GM12878 (cell line): Measurements from ENCODE around the gene CRELD2. TPM values are rescaled to one million over a fixed set of nuclear protein-coding genes. Genes with fewer than 3 reads are reported as not detected.

ENCODE experiments used
- ATAC-seq: fragments of 200-7000 bp; cut with Tn5 transposase; 3 replicates; pipeline ENCODE4 v1.9.1; 2020; ENCODE audit warnings: mild to moderate bottlenecking, moderate library complexity
- BruUV-seq: library from RNA; stranded (reverse); fragments of 400-500 nt; replicated peaks from 2 replicates; lab custom pipeline; 2021; lab: Mats Ljungman, UMichigan
- CTCF ChIA-PET: fragments of 300-600 bp; sonication (Branson Sonifier 250); formaldehyde crosslinking; extraction: SDS; loops from one replicate; lab custom pipeline; 2021; ENCODE audit warnings: inconsistent platforms; lab: Yijun Ruan, JAX
- POLR2A ChIA-PET: fragments of 350-600 bp; formaldehyde crosslinking; extraction: SDS; loops from one replicate; lab custom pipeline; 2021; ENCODE audit warnings: inconsistent platforms; lab: Charles Lee
- RAD21 ChIA-PET: fragments of 300-600 bp; sonication (Branson Sonifier 250); formaldehyde crosslinking; loops from one replicate; lab custom pipeline; 2023; ENCODE audit warnings: antibody characterized with exemption; ENCODE audit not compliant: unreplicated experiment; lab: Charles Lee
- SMC1A ChIA-PET: fragments of 300-600 bp; sonication (Branson Sonifier 250); formaldehyde crosslinking; loops from one replicate; lab custom pipeline; 2023; ENCODE audit not compliant: unreplicated experiment, uncharacterized antibody; lab: Charles Lee
- DNase-seq: peaks from one replicate; pipeline ENCODE4 v3.0.0-alpha.2; 2011; ENCODE audit warnings: low read depth, low spot score
- FAIRE-seq: peaks from 3 replicates; lab custom pipeline; 2011; peaks lifted over from hg19 to GRCh38; lab: Jason Lieb, UNC
- H2AFZ ChIP-seq: 2 replicates; pipeline ENCODE4 v1.6.0; 2011; ENCODE audit warnings: low read depth, low read length, control low read depth; ENCODE audit not compliant: control insufficient read depth
- H3K27ac ChIP-seq: 2 replicates; pipeline ENCODE4 v1.5.1; 2011; ENCODE audit warnings: control low read depth; ENCODE audit not compliant: control insufficient read depth, insufficient read depth
- H3K27me3 ChIP-seq, 2 experiments: replicated peaks in 1 of 2; 2 replicates each; pipeline versions ENCODE4 v1.6.0 to v1.6.1; 2011; ENCODE audit warnings: low read length in 1 of 2; ENCODE audit not compliant: control insufficient read depth in 2 of 2, insufficient read depth in 2 of 2
- H3K36me3 ChIP-seq, 2 experiments: 2 replicates each; pipeline ENCODE4 v1.5.1; 2011; ENCODE audit warnings: low read length in 1 of 2; ENCODE audit not compliant: control insufficient read depth in 2 of 2, insufficient read depth in 2 of 2
- H3K4me1 ChIP-seq: 2 replicates; pipeline ENCODE4 v1.6.1; 2011; ENCODE audit warnings: mild to moderate bottlenecking, low read length, moderate library complexity, mixed read lengths; ENCODE audit not compliant: control insufficient read depth, insufficient read depth
- H3K4me2 ChIP-seq: 2 replicates; pipeline ENCODE4 v1.6.0; 2011; ENCODE audit warnings: control low read depth; ENCODE audit not compliant: control insufficient read depth, insufficient read depth
- H3K4me3 ChIP-seq: fragments of 200-600 bp; sonication (generic); 2 replicates; pipeline ENCODE4 v1.5.1; 2016
- H3K79me2 ChIP-seq: 2 replicates; pipeline ENCODE4 v1.6.0; 2011; ENCODE audit warnings: low read length; ENCODE audit not compliant: control insufficient read depth, insufficient read depth
- H3K9ac ChIP-seq: 2 replicates; pipeline ENCODE4 v1.8.0; 2011; ENCODE audit warnings: low read length, control low read depth, mixed read lengths; ENCODE audit not compliant: control insufficient read depth, insufficient read depth
- H3K9me3 ChIP-seq: replicated peaks from 3 replicates; pipeline ENCODE4 v1.5.1; 2011; ENCODE audit warnings: mild to moderate bottlenecking, low read length; ENCODE audit not compliant: control insufficient read depth, insufficient read depth
- H4K20me1 ChIP-seq: 2 replicates; pipeline ENCODE4 v1.6.0; 2011; ENCODE audit not compliant: control insufficient read depth, insufficient read depth
- HDGF ChIP-seq: fragments of 450-650 bp; IDR thresholded peaks from 2 replicates; pipeline ENCODE4 v1.6.1; 2016; ENCODE audit warnings: antibody characterized with exemption
- MLLT1 ChIP-seq: fragments of 450-650 bp; IDR thresholded peaks from 2 replicates; pipeline ENCODE4 v1.6.1; 2016; ENCODE audit warnings: mild to moderate bottlenecking
- RAD51 ChIP-seq: fragments of 450-650 bp; IDR thresholded peaks from 2 replicates; pipeline ENCODE4 v1.6.1; 2016; ENCODE audit warnings: moderate library complexity, mild to moderate bottlenecking, inconsistent platforms
- RBBP5 ChIP-seq: fragments of 200-600 bp; sonication (generic); conservative IDR thresholded peaks from 2 replicates; pipeline ENCODE4 v1.6.1; 2016
- SMC3 ChIP-seq: IDR thresholded peaks from 2 replicates; pipeline ENCODE4 v1.6.1; 2011; ENCODE audit warnings: low read length, improper control_type of control experiment, borderline replicate concordance
- TAF1 ChIP-seq: IDR thresholded peaks from 2 replicates; pipeline ENCODE4 v1.6.1; 2011; ENCODE audit warnings: mild to moderate bottlenecking, low read depth, low read length, borderline replicate concordance
- TCF12 ChIP-seq: IDR thresholded peaks from 2 replicates; pipeline ENCODE4 v1.6.1; 2011; ENCODE audit warnings: low read depth, mild to moderate bottlenecking, low read length
- ZNF24 ChIP-seq: fragments of 450-650 bp; IDR thresholded peaks from 2 replicates; pipeline ENCODE4 v1.6.1; 2017; ENCODE audit warnings: antibody characterized with exemption, mild to moderate bottlenecking
- WGBS: methylation state at CpG from one replicate; pipeline ENCODE4 v1.1.6; 2016; ENCODE audit warnings: low lambda C conversion rate; ENCODE audit not compliant: insufficient replicate concordance, insufficient coverage; ENCODE audit errors: missing lambda C conversion rate; 5-methylcytosine and 5-hydroxymethylcytosine counted together
- in situ Hi-C: fragments of 300-500 bp; cut with MboI; formaldehyde crosslinking; loops from 9 replicates; pipeline ENCODE4 v1.14.3; 2018; ENCODE audit warnings: mixed read lengths
- intact Hi-C: fragments of 100-400 bp; cut with micrococcal nuclease; formaldehyde crosslinking; loops from one replicate; pipeline ENCODE4 v1.14.2; 2022; ENCODE audit not compliant: unreplicated experiment
- polyA plus RNA-seq, 11 experiments: library from polyadenylated mRNA; depleted of rRNA in 4 of 11; unstranded in 6 of 11; stranded (reverse) in 5 of 11; fragments of >200 nt; fragmentation: Nextera tagmentation in 4 of 11; fragmentation: Illumina TruSeq in 1 of 11; extraction: Ambion mirVana in 4 of 11; extraction: Trizol in 1 of 11; gene quantifications; 1 replicate in 1 of 11; 2 replicates in 10 of 11; pipeline versions ENCODE4 v1.2.1 to v1.2.3, GENCODE V29; 2011 to 2016; ENCODE audit warnings: inconsistent platforms in 2 of 11, missing spikeins in 2 of 11, low read depth in 1 of 11
- total RNA-seq, 4 experiments: library from RNA; depleted of rRNA in 3 of 4; stranded (reverse); fragments of >200 nt in 3 of 4; fragmentation: Illumina TruSeq in 1 of 4; extraction: Trizol in 1 of 4; gene quantifications; 2 replicates each; pipeline versions ENCODE4 v1.2.1 to v1.2.3, GENCODE V29; 2013 to 2021

CRELD2 gene
- total and polyA plus RNA-seq, 10 of the 15 experiments (the other 5 are each of a cell fraction or from before 2014, with no cell fraction given) = 9.4 to 111 (median 25.9) TPM

DNA sequence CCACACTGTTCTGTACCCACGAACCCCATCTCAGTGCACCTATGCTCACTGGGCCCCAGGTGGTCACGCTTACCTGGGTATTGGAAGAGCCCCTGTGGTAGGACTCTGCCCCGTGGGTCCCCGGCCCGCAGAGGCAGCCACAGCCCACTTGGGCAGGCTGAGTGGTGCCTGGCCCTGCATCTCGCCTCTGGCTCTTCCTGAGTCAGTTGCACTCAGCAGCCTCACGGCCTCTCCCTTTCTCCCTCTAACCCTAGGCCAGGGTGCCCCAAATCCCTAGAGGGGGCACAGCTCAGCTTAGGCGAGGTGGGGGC is 9.7 kb downstream of the CRELD2 start:
- Histone ChIP-seq H3K36me3 (peaks cover 0 to 2% of the 10 kb centered on the region in 2 experiments; a peak in 3 of 4 replicates), H3K9ac (no peak overlapping the region), H3K4me3 (no peak overlapping the region), H3K27ac (no peak overlapping the region), H4K20me1 (no peaks in the 10 kb centered on the region), H3K27me3 (no peaks in the 10 kb centered on the region), H3K79me2 (no peaks in the 10 kb centered on the region; the same call in 1 of the 2 replicates), H2AFZ (no peak overlapping the region), H3K4me1 (peaks cover 59% of the 10 kb centered on the region), H3K9me3 (no peaks in the 10 kb centered on the region), H3K4me2 (no peak overlapping the region)
- DNase-seq (no peak), FAIRE-seq (no peak), ATAC-seq (no peak)
- ChIA-PET CTCF (interaction anchor here (1.6 to 2.2 kb wide), 2 partner anchors 102 to 161 kb away, joined by 5 to 8 read pairs; no protein-coding TSS in a partner anchor), SMC1A (no interaction called here), POLR2A (interaction anchor here (1.0 kb wide), 1 partner anchor 52 kb away, joined by 3 read pairs; no protein-coding TSS in a partner anchor), RAD21 (interaction anchor here (1.1 to 1.3 kb wide), 2 partner anchors 102 to 161 kb away, joined by 3 to 4 read pairs; no protein-coding TSS in a partner anchor)
- in situ Hi-C loops (no loop called here), intact Hi-C loops (no loop called here)
- TF ChIP-seq HDGF (no peak), TCF12 (no peak), ZNF24 (no peak), RAD51 (no peak), SMC3 (no peak), TAF1 (no peak), MLLT1 (no peak), RBBP5 (no peak)
- WGBS = 49% methylated on average over 8 of the region's 8 CpGs
- BruUV-seq = no TSS peak
